ENCODE measurements around the gene PDZD7.

Gene PDZD7

DNA sequence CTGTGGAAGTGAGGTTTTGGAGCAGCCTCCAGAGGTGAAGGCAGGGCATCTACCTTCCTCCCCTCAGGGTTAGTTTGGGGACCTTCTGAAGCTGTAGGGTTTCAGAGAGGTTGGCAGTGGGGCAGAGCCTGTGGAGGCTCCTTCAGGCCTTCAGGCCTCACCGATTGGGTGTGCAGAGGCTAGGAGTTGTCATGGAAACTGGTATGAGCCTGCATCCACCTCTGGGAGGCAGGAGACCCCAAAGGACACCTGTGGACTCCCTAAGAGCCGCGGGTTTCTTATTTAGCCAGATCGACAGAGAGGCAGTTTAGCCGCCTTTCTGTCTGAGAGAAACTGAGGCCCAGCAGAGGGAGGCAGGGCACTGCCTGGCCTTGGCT is 29.3 kb downstream of the PDZD7 start:
- no peak for DNase-seq (ENCODE audit: low spot score)

DNA sequence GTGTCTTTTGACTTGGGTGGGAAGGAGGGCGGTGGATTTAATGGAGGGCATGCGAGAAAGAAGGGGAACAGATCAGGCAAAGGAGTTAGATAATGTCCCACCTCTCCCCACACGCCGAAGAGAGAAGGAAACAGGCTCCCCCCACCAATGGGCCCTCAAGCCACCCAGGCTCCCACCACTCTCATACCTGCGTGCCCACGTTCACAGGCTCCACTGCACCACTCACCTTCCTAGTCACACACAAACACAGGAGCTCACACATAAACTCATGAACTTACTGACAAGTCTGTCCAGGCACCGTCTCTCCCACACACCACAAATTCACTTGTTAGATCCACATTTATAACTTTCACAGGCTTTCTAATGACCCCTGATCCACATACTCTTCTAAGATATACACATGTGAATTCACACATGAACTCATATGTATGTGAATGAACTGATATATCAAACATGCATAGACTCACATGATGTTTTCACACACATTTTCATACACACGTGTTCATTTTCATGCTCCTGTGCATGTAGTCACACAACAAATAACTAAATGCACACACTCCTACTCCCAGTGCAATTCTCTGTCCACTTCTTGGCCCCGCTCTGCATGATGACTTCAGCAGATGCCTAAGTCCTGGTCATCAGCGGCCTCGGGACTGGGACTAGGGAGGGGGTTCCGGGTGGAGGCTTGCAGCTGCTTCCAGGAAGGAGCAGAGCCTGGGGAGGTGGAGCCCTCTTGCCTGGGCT is 29.8 kb downstream of the PDZD7 start:
- no peak for DNase-seq (ENCODE audit: low spot score)

DNA sequence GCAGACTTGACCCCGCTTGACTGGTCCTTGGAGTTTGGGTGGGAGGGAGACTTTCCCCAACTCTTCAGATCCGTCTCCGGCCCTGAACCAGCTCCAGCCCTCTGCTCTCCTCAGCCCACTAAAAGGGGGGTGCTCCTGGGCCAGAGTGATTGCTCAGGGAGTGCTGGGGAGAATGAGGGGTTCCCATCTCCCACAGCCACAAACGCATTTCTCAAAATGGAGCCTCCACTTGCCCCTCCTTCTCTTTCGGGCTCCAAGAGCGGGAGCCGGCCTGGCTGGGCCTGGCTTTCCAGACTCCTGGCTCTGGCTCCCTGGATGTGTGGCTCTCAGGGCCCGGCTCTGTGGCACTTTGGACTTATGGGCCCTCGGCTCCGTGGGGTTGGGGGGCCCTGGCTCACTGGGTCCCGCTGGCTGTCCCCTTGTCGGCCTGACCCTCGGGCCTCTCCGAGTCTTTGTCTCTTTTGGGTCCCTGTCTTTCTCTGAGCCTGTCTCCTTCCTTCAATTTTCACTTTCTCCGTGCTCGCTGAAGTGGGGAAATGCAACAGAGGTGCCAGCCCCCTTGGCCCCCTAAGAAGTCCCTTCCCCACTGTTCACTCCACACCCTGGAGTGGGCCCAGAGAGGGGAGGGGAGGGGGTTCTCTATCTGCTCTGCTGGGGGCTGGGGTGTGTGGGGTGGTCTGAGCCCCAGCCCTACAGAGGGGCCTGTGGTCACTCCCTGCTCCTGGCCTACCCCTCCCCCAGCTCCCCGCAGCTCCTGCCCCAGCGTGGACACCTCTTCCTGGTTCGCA is 30.6 kb downstream of the PDZD7 start:
- no peak for DNase-seq (ENCODE audit: low spot score)

GRCh38 chr10:100999742-101000126 is 31.2 kb downstream of the PDZD7 start, which contains the start of gene LZTS2:
LZTS2 (plus strand) TSS chr10:100999808; CDS start chr10:101002539, 2,731 bp downstream.
- peak; percentile 41 for DNase-seq (ENCODE audit: low spot score)

GRCh38 chr10:100998991-100999741 is 31.8 kb downstream of the PDZD7 start:
- peak; percentile 89 for DNase-seq (ENCODE audit: low spot score)

DNA sequence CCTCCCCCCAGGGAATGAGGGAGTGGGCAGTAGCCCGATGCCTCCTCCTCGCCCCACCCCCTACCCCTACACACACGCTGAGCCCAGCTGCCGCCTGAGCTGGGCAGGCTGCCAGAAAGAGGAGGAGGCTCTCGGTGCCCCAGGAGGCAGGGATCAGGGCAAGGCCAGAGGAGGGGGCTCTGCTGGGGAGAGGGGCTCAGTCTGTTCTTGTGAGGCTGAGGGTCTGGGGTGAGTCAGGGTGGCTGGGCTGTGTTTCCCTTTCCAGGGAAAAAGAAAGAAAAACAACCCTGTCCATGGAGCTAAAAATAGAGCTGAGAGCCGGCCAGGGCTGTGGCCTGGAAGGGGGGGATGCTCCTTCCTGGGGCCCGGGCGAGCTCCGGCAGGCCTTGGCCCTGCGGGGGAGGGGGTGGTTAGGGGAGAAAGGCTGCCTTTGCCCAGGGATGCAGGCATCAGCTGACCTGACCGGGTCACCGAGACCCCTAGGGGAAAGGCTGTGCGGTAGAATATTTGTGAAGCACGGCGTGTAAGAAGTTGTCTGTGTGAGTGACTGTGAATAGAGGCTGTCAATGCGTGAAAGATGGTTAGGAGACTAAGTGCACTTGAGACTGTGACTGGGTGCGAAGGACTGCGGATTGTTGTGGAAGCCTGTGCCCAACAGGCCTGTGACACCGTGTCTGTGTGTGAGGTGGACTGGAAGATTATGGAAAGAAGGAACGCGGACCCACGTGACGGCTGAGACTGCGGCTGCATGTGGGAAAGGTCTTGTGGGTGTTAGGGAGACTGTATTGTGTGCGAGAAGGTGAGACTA is 32.5 kb downstream of the PDZD7 start:
- DNase-seq (ENCODE audit: low spot score) = peak; percentile 72

DNA sequence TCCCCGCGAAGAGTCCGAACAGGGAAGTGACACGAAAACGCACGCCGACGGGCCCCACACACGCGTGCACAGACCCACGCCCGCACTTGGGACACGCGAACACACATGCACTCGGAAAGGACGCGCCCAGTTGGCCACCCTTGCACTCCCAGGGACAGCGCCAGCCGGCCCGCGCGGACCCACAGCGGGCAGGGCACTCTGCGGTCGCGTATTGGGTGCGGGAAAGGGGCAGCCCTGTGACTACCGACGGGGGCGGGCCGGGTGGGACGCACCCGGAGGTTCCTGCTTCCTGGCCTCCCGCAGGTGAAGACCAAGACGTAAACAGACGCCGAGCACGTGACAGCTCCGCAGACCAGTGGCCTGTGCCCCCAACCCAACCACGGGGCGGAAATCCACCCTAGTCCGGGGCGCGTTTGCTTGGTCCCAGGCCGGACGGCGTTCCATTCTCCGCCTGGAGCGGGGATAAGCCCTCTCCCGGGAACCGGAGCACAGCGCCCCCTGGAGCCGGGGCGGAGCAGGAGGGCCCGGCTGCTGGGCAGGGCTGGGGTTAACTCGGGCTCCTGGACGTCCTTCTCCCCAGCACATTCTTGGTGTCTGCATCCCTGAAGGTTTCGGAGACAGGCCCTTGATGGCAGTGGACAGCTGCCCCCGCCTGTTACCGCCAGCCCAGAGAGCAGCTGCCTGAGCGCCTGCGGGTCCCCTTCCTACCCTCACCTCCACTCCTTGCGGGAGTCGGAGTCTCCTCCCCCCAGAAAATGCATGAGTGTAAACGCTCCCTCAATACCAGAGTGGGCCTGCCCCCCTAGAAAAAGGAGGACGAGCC is 33.4 kb downstream of the PDZD7 start:
- DNase-seq (ENCODE audit: low spot score) = peak; percentile 83

- peak; percentile 73 for DNase-seq (ENCODE audit: low spot score)
Measured at GRCh38 chr10:100996678-100997359, 34.1 kb downstream of the PDZD7 start.

- DNase-seq (ENCODE audit: low spot score) = no peak
Measured at GRCh38 chr10:100995181-100995580, 35.7 kb downstream of the PDZD7 start.

GRCh38 chr10:100993986-100994708 is 36.8 kb downstream of the PDZD7 start:
- no peak for DNase-seq (ENCODE audit: low spot score)

DNA sequence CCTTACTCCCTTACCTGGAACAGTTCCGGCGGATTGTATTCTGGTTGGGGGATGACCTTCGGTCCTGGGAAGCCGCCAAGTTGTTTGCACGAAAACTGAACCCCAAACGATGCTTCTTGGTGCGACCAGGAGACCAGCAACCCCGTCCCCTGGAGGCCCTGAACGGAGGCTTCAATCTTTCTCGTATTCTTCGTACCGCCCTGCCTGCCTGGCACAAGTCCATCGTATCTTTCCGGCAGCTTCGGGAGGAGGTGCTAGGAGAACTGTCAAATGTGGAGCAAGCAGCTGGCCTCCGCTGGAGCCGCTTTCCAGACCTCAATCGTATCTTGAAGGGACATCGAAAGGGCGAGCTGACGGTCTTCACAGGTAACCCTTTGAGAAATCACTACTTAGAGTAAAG is 41.8 kb downstream of the PDZD7 start:
- DNase-seq (ENCODE audit: low spot score) = no peak

GRCh38 chr10:100988166-100988565 is 42.8 kb downstream of the PDZD7 start:
- no peak for DNase-seq (ENCODE audit: low spot score)

DNA sequence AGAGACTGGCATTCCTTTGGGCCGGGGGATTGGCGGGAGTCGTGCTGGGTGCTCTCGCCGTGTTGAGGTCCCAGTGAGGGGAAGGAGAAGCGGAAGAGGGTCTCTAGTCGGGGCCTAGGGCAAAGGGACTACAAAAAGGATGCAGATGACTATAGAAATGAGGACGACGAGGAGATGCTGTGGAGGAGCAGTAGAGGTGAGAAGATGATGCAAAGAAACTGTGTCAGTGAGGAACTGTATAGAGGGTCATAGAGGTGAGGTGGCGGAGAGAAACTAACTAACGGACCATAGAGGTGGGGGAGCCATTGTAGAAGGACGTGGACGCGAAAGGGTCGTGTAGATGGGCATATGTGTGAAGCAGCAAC is 43.3 kb downstream of the PDZD7 start:
- no peak for DNase-seq (ENCODE audit: low spot score)

- peak; percentile 86 for DNase-seq (ENCODE audit: low spot score)
Measured at GRCh38 chr10:100986952-100987684, 43.8 kb downstream of the PDZD7 start, which contains the start of the genes MRPL43 and TWNK. MRPL43 (minus strand) TSS chr10:100987497; CDS start chr10:100987443, 54 bp downstream. TWNK (plus strand) TSS chr10:100987543; CDS start chr10:100988211, 668 bp downstream.

DNA sequence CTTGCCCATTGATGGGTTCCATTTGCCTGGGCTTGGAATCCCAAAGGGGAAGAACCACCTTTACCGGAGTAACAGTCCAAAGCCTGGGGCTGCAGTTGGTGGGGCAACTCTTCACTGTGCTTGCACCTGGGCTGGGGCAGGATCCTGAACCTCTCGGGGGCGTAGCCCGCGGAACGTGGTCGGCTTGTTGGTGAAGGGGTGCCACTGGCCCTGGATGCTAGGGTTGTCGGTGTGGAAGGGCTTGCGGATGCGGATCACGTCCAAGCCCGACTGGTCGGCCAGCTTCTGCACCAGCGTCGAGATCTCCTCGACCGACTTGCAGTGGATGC is 44.3 kb downstream of the PDZD7 start:
- no peak for DNase-seq (ENCODE audit: low spot score)

- DNase-seq (ENCODE audit: low spot score) = no peak
Measured at GRCh38 chr10:100985336-100985735, 45.6 kb downstream of the PDZD7 start.

GRCh38 chr10:100984672-100985177 is 46.2 kb downstream of the PDZD7 start:
- DNase-seq (ENCODE audit: low spot score) = no peak

- DNase-seq (ENCODE audit: low spot score) = no peak
Measured at GRCh38 chr10:100983868-100984671, 46.9 kb downstream of the PDZD7 start.

Measured in germinal center (tissue), 1 donor.